Thoracic aorta (tissue), 2 donors: Measurements from ENCODE around the gene SLC35F5. TPM values are rescaled to one million over a fixed set of nuclear protein-coding genes. Genes with fewer than 3 reads are reported as not detected.
"Not testable (repeated sequence)": the region's sequence is repeated elsewhere in the genome, so short reads cannot be mapped to it uniquely, and the experiment has no call there.

Experiments
- ATAC-seq: fragments of 150-250 bp; one replicate; pipeline ENCODE4 v1.8.0; 2017; ENCODE audit warnings: low read depth; ENCODE audit not compliant: insufficient number of reproducible peaks, low FRiP score
- DNase-seq: peaks from one replicate; pipeline ENCODE4 v3.0.0-alpha.2; 2020; ENCODE audit warnings: low spot score
- H3K27ac ChIP-seq, 2 donors: fragments of 200-600 bp; sonication (generic); 1 replicate in 1 of 2; 2 replicates in 1 of 2; pipeline ENCODE4 v1.5.1; 2016; ENCODE audit warnings: mild to moderate bottlenecking in 2 of 2, moderate library complexity in 2 of 2
- H3K27me3 ChIP-seq: fragments of 200-600 bp; sonication (generic); replicated peaks from 2 replicates; pipeline ENCODE4 v1.6.0; 2016; ENCODE audit warnings: mild to moderate bottlenecking; ENCODE audit not compliant: insufficient read depth
- H3K36me3 ChIP-seq: fragments of 200-600 bp; sonication (generic); one replicate; pipeline ENCODE4 v1.5.1; 2016
- H3K4me1 ChIP-seq, 2 donors: fragments of 200-600 bp; sonication (generic); 1 replicate in 1 of 2; 2 replicates in 1 of 2; pipeline versions ENCODE4 v1.5.1 to v1.6.0; 2016; ENCODE audit warnings: low read depth in 2 of 2, mild to moderate bottlenecking in 1 of 2; ENCODE audit not compliant: control insufficient read depth in 1 of 2
- H3K4me3 ChIP-seq: fragments of 200-600 bp; sonication (generic); 2 replicates; pipeline ENCODE4 v1.5.1; 2016; ENCODE audit warnings: mild to moderate bottlenecking
- H3K9me3 ChIP-seq: fragments of 200-600 bp; sonication (generic); 2 replicates; pipeline ENCODE4 v1.5.1; 2016
- total RNA-seq, 2 donors: library from RNA; depleted of rRNA; stranded (reverse); fragments of >200 nt; gene quantifications; one replicate each; pipeline versions ENCODE4 v1.1.0 to v1.2.3, GENCODE V29; 2016
- TF ChIP-seq, protein P1 (sequence below): fragments of 200-600 bp; sonication (generic); IDR thresholded peaks from one replicate; pipeline ENCODE4 v1.5.1; 2019; ENCODE audit warnings: antibody characterized with exemption

Gene SLC35F5
- total RNA-seq, 2 donors from 2014 or later, result 86.2 to 90.2 TPM

DNA sequence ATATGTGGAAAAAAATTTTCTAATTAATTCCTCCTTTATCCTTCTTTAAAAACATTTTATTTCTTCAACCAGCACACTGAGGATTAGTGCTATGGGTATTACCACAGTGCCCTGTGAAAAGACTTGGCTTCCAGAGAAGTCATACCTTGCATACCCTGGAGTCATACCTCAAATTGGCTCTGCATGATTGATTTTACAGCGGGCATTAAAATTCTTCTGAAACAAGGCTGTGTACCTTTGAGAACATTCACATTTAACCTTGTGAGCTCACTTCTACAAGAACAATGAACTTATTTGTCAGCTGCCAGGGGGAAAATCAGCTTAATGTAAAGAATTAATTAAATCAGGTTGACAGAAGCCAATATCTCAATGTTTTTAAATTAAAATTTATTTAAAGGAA is 44.6 kb downstream of the SLC35F5 start:
- ATAC-seq (no peak), DNase-seq (no peak)
- Histone ChIP-seq H3K4me1 (no peaks in the 10 kb centered on the region), H3K27me3 (no peaks in the 10 kb centered on the region), H3K36me3 (peaks cover 19% of the 10 kb centered on the region), H3K9me3 (no peaks in the 10 kb centered on the region), H3K27ac (no peak overlapping the region), H3K4me3 (no peak overlapping the region)
- TF ChIP-seq, protein P1, sequence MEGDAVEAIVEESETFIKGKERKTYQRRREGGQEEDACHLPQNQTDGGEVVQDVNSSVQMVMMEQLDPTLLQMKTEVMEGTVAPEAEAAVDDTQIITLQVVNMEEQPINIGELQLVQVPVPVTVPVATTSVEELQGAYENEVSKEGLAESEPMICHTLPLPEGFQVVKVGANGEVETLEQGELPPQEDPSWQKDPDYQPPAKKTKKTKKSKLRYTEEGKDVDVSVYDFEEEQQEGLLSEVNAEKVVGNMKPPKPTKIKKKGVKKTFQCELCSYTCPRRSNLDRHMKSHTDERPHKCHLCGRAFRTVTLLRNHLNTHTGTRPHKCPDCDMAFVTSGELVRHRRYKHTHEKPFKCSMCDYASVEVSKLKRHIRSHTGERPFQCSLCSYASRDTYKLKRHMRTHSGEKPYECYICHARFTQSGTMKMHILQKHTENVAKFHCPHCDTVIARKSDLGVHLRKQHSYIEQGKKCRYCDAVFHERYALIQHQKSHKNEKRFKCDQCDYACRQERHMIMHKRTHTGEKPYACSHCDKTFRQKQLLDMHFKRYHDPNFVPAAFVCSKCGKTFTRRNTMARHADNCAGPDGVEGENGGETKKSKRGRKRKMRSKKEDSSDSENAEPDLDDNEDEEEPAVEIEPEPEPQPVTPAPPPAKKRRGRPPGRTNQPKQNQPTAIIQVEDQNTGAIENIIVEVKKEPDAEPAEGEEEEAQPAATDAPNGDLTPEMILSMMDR, result no peak

DNA sequence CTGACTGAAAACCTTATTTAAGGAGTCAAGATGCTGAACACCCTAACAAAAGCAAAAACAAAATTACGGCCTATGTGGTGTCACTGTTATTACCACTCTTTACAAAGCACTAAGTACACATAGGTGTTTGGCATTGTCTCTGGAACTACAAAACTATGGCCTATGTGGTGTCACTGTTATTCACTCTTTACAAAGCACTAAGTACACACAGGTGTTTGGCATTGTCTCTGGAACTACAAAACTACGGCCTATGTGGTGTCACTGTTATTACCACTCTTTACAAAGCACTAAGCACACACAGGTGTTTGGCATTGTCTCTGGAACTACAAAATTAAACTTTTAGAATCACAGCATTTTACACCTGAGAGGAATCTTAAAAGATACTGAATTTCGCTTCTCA is 47.4 kb downstream of the SLC35F5 start:
- TF ChIP-seq, protein P1, result no peak
- Histone ChIP-seq H3K9me3 (no peaks in the 10 kb centered on the region), H3K4me3 (no peak overlapping the region), H3K27ac (no peak overlapping the region), H3K27me3 (no peaks in the 10 kb centered on the region), H3K36me3 (peaks cover 10% of the 10 kb centered on the region), H3K4me1 (no peaks in the 10 kb centered on the region)
- DNase-seq, result no peak
- no peak for ATAC-seq

DNA sequence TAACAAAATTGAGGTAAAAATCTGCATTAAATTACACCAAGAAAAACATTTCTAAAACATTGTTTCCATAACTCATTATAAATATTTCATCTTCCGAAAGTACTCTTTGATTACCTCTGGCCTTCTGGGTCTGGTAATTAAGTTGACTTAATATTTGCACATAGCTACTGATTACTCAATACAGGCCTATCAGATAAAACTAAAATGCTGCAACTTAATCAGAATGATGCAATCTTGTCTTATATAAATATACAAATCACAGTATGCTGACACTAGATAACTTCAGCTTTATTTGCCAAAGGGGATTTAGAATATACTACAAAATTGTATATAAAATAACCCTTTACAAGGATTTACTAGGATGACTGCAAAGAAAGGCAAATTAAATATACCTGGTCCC is 49.3 kb downstream of the SLC35F5 start:
- no peak overlapping the region for H3K27ac ChIP-seq
- H3K4me3 ChIP-seq, result no peak overlapping the region
- TF ChIP-seq, protein P1, result no peak
- H3K36me3 ChIP-seq, result no peaks in the 10 kb centered on the region
- ATAC-seq (no peak), DNase-seq (no peak)
- H3K4me1 ChIP-seq, result no peaks in the 10 kb centered on the region
- H3K27me3 ChIP-seq, result no peaks in the 10 kb centered on the region
- no peaks in the 10 kb centered on the region for H3K9me3 ChIP-seq

DNA sequence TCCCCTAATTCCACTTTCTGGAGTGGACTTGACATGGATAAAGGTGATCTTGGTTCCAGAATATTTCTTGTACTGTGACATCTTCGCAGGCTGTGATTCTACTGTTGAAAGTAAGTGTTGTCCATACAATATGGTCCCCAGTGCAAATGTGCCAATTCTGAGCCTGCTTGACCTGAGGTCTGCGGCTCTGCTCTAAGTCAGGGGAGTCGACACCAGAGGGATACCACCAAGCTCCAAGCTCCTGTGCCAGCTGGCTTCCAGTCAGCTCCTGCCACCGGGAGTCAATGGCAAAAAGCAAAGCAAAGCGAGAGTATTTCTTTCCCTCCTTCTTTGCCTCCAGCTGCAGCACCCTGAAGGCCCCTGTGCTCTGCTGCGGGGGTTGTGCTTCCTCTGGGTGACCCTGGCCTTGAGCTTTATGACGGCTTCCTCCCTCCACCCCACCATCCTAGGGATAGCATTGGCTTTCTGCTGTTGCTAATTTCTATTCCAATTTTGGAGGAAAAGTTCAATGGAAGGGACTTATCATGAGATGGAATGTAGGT is 50.4 kb downstream of the SLC35F5 start:
- Histone ChIP-seq H3K27ac (no peak overlapping the region), H3K9me3 (no peaks in the 10 kb centered on the region), H3K27me3 (no peaks in the 10 kb centered on the region), H3K36me3 (no peaks in the 10 kb centered on the region), H3K4me1 (no peaks in the 10 kb centered on the region), H3K4me3 (no peak overlapping the region)
- TF ChIP-seq, protein P1, result no peak
- no peak for DNase-seq
- no peak for ATAC-seq

DNA sequence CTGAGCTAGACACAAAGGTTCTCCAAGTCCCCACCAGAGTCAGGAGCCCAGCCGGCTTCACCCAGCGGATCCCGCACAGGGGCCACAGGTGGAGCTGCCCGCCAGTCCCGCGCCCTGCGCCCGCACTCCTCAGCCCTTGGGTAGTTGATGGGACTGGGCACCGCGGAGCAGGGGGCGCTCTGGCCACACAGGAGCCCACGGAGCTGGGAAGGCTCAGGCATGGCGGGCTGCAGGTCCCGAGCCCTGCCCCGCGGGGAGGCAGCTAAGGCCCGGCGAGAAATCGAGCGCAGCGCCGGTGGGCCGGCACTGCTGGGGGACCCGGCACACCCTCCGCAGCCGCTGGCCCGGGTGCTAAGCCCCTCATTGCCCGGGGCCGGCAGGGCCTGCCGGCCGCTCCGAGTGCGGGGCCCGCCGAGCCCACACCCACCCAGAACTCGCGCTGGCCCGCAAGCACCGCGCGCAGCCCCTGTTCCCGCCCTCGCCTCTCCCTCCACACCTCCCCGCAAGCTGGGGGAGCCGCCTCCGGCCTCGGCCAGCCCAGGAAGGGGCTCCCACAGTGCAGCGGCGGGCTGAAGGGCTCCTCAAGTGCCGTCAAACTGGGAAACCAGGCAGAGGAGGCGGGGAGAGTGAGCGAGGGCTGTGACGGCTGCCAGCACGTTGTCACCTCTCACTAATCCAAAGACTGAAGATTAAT is 52.0 kb downstream of the SLC35F5 start:
- H3K36me3 ChIP-seq, DNase-seq, H3K4me1 ChIP-seq, H3K4me3 ChIP-seq, ATAC-seq, H3K9me3 ChIP-seq, H3K27ac ChIP-seq, H3K27me3 ChIP-seq: not testable (repeated sequence)
